OCI-LY3 (cell line): ENCODE data around the gene TSNAX.

Experiments
- EZH2phosphoT487 ChIP-seq: fragments of 200-600 bp; shearing (Covaris generic); IDR thresholded peaks from 2 replicates; pipeline ENCODE4 v1.6.1; 2018; ENCODE audit warnings: antibody characterized with exemption, mixed run types, low read depth
- TF ChIP-seq, protein P1 (sequence below): fragments of 200-600, 300-600 bp; sonication (generic); IDR thresholded peaks from 2 replicates; pipeline ENCODE4 v1.5.1; 2014; ENCODE audit warnings: antibody characterized with exemption, low read length, low read depth

DNA sequence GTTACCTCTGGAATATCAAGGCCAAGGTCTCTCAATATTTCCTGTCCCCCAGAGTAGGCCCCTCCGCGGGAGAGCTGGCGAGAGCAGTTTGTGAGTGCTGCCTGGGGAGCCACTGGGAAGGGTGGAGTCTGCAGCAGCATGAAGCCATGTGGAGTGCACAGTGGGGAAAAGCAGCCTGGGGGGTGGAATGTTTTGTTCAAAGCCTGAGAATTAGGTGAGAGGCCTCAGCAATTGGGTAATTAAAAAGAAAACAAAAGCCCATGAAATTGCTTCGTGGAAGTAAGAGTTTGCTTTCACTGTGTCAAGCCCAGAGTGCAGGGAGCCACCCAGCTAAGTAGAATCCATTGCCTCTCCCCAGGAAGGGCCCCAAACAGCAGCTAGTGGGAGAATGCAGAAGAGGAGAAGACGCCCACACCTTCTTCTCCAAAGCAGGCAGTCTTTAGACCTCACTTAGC lies 67.9 kb downstream of the TSNAX start:
- TF ChIP-seq, protein P1, sequence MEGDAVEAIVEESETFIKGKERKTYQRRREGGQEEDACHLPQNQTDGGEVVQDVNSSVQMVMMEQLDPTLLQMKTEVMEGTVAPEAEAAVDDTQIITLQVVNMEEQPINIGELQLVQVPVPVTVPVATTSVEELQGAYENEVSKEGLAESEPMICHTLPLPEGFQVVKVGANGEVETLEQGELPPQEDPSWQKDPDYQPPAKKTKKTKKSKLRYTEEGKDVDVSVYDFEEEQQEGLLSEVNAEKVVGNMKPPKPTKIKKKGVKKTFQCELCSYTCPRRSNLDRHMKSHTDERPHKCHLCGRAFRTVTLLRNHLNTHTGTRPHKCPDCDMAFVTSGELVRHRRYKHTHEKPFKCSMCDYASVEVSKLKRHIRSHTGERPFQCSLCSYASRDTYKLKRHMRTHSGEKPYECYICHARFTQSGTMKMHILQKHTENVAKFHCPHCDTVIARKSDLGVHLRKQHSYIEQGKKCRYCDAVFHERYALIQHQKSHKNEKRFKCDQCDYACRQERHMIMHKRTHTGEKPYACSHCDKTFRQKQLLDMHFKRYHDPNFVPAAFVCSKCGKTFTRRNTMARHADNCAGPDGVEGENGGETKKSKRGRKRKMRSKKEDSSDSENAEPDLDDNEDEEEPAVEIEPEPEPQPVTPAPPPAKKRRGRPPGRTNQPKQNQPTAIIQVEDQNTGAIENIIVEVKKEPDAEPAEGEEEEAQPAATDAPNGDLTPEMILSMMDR: no peak
- TF ChIP-seq EZH2phosphoT487: no peak
